GM18867 (cell line): ENCODE measurements around the gene PLEKHA5.
"Not testable (repeated sequence)": the region's sequence is repeated elsewhere in the genome, so short reads cannot be mapped to it uniquely, and the experiment has no call there.

Experiments
- ATAC-seq: cut with Tn5 transposase; IDR thresholded peaks from one replicate; pipeline ENCODE4 v1.9.1; 2021; ENCODE audit warnings: mild to moderate bottlenecking, moderate library complexity; ENCODE audit not compliant: unreplicated experiment

Gene PLEKHA5

DNA sequence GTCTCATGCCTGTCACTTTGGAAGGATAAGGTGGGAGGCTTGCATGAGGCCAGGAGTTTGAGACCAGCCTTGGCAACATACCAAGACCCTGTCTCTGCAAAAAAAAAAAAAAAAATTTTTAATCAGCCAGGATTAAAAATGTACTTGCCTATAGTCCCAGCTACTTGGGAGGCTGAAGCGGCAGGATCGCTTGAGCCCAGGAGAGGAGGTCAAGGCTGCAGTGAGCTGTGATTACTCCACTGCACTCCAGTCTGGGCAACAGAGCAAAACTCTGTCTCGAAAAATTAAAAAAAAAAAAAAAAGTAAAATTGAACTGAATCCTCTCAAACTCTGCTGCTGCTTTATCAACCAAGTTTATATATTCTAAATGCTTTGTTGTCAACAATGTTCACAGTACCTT is 181.6 kb downstream of the PLEKHA5 start:
- ATAC-seq: no peak

DNA sequence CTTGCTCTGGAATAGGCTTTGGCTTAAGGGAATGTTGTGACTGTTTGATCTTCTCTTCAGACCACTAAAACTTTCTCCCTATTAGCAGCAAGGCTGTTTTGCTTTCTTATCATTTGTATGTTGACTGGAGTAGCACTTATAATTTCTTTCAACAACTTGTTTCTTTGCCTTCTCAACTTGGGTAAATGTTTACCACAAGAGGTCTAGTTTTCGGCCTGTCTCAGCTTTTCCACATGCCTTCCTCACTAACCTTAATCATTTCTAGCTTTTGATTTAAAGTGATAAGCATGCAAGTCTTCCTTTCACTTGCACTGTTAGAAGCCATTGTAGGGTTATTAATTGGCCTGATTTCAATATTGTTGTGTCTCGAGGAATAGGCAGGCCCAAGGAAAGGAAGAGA is 183.1 kb downstream of the PLEKHA5 start:
- no peak for ATAC-seq

DNA sequence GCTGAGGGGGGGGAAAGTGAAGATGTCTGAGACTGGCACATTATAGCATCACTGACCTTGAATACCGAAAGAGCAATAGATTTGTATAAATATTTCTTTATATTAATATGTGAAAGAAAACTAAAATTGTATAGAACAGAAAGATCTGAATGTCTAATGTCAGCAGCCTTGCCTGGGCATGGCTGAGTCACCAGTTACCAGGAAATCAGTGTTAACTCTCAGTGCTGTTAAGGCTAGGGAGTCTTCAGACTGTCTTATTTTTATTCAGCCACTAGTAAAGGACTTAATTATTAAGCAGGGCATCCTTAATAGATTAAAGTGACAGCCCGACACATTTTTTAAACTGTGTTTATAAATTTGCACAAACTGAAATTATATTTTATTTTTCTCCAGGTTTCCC is 186.9 kb downstream of the PLEKHA5 start:
- ATAC-seq: no peak

DNA sequence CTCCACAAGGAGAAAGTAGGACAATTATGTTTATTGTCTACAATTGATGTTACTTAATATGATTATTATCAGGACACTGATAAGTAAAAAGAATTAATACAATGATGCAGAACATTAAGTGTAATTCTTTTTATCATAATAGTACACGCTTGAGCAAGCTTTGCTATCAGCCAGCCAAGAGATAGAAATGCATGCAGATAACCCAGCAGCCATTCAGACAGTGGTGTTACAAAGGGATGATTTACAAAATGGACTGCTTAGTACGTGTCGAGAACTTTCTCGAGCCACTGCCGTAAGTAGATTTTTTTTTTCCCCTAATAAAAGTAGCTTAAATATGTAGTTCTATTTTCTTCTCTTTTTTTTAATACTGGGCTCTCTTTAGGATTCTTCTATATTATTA is 192.8 kb downstream of the PLEKHA5 start:
- no peak for ATAC-seq

DNA sequence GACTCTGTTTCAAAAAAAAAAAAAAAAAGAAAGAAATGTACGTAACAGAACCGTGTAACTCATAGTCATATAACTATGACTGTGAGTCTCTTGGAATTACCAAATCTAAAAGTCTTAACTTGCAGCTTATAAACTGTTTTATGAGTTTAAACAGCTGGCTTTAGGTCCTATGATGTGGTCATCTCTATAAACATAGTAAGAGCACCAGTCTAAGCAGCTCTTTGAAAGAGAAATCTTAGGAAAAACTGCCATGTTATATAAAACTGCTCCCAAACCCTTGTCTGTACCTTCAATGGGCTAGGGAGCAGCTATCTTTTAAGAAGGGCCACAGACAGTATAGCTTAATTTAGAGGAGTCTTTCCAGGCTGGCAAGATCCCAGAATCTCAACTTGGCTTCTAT is 194.3 kb downstream of the PLEKHA5 start:
- no peak for ATAC-seq

DNA sequence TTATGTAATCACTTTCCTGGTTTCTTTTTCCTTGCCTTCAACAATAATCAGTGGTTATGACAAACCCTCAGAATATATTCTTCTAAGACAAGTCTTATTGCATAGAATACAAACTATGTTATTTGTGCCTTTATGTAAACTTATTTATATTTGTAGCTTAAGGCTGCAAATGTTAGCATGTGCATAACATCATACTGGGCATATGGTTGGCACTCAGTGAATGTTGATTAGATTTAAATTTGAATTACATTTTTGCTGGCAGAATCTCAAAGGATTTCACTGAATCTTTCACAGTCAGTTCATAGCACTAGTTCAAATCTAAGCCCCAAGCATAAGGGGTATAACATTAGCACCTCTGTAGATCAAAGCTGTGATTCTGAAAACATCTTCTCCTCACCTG is 196.6 kb downstream of the PLEKHA5 start:
- ATAC-seq: no peak

DNA sequence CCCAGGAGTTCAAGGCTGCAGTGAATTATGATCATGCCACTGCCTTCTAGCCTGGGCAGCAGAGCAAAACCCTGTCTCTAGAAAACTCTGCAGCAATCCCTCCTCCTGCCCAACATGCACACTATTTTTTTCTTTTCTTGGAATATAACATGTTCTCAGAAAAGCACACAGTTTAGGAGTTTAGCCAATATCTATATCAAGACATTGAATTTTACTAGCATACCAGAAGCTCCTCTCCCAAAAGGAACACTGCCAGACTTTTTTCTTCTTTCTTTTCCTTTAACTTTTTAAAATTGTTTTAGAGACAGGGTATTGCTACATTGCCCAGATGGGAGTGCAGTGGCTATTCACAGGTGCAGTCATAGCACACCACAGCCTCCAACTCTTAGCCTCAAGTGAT is 202.7 kb downstream of the PLEKHA5 start:
- no peak for ATAC-seq

DNA sequence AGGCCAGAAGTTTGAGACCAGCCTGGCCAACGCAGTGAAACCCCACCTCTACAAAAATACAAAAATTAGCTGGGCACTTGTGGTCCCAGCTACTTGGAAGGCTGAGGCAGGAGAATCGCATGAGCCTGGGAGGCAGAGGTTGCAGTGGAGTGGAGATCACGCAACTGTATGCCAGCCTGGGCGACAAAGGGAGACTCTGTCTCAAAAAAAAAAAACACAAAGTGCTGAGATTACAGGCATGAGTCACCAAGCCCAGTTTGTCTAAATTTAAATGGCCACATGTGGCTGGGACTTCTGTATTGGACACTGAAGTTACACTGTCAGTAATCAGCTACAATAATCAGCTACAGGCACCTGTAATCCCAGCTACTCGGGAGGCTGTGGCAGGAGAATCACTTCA is 208.9 kb downstream of the PLEKHA5 start:
- no peak for ATAC-seq

DNA sequence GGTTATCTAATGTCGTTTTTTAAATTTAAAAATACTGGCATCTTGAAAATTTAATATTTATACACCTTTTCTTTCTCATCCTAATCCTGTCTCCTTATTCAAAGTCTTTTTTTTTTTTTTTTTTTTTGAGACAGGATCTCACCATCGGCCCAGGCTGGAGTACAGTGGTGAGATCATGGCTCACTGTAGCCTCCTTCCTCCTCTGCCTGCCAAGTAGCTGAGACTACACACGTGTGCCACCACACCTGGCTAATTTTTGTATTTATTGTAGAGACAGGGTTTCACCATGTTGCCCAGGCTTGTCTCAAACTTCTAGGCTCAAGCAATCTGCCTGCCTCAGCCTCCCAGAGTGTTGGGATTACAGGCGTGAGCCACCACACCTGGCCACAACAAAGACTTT is 221.3 kb downstream of the PLEKHA5 start:
- ATAC-seq: not testable (repeated sequence)

DNA sequence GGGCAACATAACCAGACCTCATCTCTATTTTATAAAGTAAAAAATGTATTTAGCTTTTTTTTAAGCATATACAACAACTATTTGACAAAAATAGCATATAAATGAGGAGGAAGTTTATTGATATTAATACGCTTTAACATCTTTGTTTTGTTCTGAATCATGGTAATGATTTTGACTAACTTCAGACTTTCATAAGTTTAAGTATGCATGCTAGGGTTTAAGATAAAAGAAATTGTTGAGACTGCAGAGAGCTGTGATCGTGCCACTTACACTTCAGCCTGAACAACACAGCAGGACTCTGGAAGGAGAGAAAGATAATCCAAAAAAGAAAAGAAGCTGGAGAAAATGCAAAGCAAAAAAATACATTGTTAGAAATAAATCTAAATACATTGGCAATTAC is 221.8 kb downstream of the PLEKHA5 start:
- no peak for ATAC-seq

DNA sequence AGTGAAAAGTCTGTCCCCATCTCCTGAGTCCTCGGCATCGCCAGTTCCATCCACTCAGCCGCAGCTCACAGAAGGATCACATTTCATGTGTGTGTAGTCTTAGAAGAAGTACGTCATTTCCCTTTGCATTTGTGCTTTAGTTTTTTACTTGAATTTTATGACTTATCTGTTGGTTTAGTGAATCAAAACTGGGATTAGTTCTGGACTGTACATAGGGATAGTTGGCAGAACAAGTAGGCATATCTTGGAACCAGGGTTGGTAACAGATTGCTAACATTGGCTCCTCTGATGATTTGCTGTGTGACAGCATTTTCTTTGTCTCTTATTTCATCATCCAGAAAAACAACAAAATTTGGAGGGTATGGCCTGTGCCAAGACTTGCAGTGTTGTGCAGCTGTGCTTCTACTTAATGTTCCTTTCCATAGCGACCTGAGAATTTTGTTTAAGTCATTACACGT is 240.2 kb downstream of the PLEKHA5 start:
- no peak for ATAC-seq

DNA sequence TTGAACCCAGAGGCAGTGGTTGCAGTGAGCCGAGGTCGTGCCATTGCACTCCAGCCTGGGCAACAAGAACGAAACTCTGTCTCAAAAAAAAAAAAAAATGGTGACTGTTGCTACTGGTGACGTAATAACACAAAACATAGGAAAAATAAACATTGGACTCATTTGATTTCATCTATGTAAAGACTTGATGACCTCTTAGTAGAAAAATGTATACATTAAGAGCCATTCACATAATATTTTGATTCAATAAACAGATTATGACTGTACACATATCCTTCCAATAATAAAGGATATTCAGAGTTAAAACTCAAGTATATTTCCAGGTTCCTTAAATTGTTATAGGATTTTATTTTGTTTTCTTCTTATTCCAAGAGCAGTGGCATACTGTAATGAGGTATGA is 244.1 kb downstream of the PLEKHA5 start:
- no peak for ATAC-seq

DNA sequence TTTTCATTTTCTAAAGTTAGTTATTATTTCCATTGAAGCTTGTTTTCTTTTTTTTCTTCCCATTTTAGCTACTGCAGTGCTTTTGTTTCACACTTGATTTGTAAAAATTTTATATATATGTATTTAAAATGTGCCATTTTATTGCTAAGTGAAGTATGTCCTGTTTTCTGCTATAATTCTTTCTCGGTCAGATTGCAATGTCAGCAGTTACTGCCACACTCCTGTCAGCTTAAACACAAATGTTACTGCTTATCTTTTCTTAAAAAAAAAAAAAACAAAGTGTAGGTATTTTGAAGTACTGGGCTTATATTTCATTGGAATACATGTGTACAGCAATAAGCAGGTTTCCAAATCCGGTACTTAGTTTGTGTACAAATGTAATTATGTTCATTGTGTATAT is 246.4 kb downstream of the PLEKHA5 start:
- ATAC-seq: no peak

DNA sequence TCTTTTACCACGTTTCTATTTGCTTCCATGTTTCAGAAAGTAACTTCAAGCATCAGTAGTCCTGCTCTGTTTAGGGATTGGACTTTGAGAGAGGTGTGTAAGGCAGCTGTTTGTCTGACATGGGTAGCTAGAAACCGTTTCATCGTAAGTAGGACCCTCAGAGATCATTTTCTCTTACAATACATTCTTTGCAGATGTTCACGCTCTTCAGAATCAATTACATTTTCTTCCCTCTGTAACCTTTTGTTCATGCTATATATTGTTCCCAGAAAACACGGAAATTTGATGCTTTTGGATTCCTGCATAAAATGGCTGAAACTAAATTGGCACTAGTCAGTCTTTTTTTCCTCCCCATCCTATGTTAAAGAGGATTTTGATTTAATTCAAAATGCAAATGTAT is 247.2 kb downstream of the PLEKHA5 start:
- ATAC-seq: no peak

DNA sequence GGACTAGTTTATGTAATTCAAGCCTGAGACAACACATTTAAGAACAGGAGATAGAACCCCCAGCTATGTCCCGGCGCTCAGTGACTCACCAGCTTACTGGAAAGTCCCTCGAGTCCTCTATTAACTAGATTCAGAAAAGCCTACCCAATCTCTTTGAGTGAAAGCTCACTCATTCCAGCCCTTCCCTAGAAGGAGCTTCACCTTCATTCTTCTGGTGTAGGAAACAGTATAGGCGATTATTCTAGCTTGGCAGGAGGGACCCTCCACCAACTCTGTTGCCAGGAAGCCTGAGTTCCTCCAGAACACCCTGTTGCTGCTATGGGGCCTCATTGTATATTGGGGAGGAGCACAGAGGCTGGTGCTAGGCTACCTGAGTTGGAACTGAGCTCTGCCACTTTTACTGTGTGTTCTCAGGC is 252.6 kb downstream of the PLEKHA5 start:
- ATAC-seq: peak; percentile 92

DNA sequence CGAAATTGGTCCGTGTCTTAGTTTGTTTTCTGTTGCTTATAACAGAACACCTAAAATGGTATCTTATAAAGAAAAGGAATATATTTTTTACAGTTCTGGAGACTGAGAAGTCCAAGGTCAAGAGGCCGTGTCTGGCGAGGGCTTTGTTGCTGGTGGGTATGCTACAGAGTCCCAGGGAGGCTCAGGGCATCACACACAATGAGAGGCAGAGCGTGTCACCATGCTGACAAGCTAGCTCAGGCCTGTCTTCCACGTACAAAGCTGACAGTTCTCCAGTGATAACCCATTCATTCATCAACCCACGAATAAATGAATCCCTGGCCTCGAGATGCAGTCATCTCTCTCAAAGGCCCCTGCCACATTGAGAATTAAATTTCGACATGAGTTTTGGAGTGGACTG is 253.0 kb downstream of the PLEKHA5 start:
- no peak for ATAC-seq

DNA sequence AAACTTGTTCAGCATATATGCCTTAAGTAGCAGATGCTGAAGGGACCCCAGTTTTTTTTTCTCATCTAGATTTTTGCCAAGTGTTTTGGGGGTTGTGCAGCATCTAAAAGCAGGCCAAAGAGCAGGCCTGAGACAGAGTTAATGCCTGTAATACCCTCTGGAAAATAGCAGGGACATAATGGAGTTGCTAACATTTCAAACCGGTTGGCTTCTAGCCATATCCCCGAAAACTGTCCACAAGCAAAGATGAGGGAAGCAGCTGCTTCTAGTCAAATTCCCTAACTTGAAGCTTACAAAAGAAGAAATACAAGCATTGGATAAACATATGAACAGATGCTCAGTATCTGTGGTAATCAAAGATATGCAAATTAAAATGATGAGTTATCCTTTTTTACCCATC is 257.6 kb downstream of the PLEKHA5 start:
- no peak for ATAC-seq

DNA sequence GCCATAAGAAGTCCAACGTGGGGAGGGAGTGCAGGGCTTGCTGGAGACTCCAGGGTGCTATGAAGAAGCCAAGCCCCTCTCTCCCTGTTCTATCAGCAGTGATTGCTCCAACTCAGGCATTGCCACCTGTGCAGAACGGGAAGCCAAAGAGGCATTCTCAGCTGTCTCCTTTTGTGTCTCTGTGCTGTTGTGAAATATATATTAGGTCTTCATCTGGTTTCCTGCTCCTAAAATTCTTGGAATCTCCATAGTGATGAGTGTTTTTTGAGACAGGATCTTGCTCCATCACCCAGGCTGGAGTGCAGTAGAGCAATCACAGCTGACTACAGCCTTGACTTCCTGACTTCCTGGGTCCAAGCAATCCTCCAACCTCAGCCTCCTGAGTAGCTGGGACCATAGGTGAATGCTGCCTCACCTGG is 258.6 kb downstream of the PLEKHA5 start:
- no peak for ATAC-seq

DNA sequence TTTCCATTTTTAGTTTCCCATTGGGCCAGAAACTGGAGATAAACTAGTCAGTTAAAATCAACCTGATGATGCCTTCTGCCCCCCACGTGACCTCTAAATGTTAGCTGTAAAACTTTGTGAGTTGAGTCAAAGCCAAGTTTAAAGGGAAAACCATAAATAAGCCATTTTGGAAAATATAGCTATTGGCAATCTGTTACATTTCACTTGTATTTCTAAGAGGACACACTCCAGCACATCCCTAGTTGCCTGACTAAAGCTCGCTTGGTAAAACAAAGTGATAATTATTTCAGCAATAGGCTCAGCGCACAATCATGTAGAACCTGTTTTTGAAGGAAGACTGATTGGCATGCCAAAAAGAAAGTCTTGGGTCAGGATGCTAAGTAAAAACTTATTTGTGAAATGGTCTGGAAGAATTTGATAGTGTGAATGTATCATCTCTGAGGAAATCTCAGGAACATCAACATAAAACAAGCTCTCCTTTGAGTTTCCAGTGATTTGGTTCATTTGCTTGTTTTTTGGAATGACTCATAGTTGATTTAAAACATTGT is 260.6 kb downstream of the PLEKHA5 start:
- no peak for ATAC-seq

DNA sequence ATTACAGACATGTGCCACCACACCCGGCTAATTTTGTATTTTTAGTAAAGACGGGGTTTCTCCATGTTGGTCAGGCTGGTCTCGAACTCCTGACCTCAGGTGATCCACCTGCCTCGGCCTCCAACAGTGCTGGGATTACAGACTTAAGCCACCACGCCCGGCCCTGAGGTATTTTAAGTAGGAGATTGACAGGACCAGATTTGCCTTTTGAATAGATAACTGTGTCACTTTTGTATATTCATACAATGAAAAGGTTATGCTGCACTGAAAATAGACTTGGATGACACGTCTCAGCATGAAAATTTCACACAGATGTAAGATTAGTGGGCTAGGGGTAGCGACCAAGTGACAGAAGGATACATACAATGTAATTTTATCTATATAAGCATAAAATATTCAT is 263.1 kb downstream of the PLEKHA5 start:
- ATAC-seq: not testable (repeated sequence)

DNA sequence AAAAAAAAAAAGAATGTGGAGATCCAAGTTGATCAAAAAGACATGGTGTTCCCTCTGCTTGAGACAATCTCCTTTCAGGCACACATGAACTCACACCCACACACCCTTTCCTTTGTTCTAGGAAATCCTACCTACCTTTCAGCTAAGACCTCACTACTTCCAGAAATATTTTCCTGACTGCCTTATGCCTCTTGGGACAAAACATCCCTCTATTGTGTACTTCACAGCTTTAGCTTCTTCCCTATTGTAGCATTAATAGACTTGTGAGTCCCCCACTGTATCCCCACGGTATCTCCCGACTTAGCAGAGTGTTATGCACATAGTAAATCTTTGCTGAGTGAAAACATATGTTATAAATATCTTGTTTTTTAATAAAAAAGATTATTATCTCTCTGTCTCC is 264.9 kb downstream of the PLEKHA5 start:
- no peak for ATAC-seq

DNA sequence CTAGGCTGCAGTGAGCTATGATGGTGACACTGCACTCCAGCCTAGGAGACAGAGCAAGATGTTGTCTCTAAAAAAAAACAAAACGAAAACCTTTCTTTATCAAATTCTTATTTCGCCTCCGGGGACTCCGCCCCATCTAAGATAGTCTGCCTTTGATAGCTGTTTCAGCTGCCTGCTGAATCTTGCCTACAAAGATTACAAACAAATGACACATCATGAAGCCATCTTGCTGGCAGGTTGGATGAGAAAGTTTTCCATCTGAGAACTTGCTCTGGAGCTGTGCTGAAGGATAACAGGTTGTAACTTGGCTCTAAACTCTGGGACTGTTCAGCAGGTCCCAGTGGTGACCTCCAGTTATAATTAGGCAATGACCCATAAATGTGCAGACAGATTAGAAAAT is 268.0 kb downstream of the PLEKHA5 start:
- no peak for ATAC-seq
